ENCODE measurements around the gene ZYX. TPM values are rescaled to one million over a fixed set of nuclear protein-coding genes. Genes with fewer than 3 reads are reported as not detected.

ZYX gene
- polyA plus RNA-seq, 1 donor (not counting 4 experiments of a cell fraction or from before 2014, with no cell fraction given): 17.6 TPM

GRCh38 chr7:143346018-143346417 is 35.1 kb upstream of the ZYX start:
- FAIRE-seq: no peak
- H3K79me2 ChIP-seq (ENCODE audit: control insufficient read depth, insufficient read depth, low read length): no peaks in the 10 kb centered on the region
- H3K36me3 ChIP-seq (ENCODE audit: control insufficient read depth in 2 of 2, extremely low read depth in 1 of 2, insufficient read depth in 2 of 2, low read length in 2 of 2): no peaks in the 10 kb centered on the region
- TF ChIP-seq EZH2 (IDR thresholded peaks at IDR 0.05; ENCODE audit: low read length) (no peak), CTCF (optimal IDR thresholded peaks at IDR 0.05 in 1 of 3, IDR thresholded peaks at IDR 0.05 in 1 of 3, conservative IDR thresholded peaks at IDR 0.05 in 1 of 3; ENCODE audit: extremely low read depth in 1 of 3, insufficient read depth in 2 of 3, low read length in 3 of 3) (no peak)
- H3K9me1 ChIP-seq (ENCODE audit: control insufficient read depth, extremely low read depth, insufficient read depth, low read length): no peaks in the 10 kb centered on the region
- H3K4me1 ChIP-seq (ENCODE audit: control insufficient read depth, extremely low read depth, insufficient read depth, low read length): no peaks in the 10 kb centered on the region
- peaks cover 16% of the 10 kb centered on the region for H3K27me3 ChIP-seq (ENCODE audit: control insufficient read depth, extremely low read depth, insufficient read depth, low read length)
- dilution Hi-C loops (cut with MboI; ENCODE audit: extremely low pct_ligation_motif_present, low sequenced_read_pairs): no loop called here
- H3K27ac ChIP-seq (ENCODE audit: control insufficient read depth, insufficient read depth, low read length): no peak overlapping the region
- H3K9me3 ChIP-seq (ENCODE audit: control insufficient read depth, low read depth, low read length): no peaks in the 10 kb centered on the region
- no peak overlapping the region for H3K4me2 ChIP-seq (ENCODE audit: control insufficient read depth, extremely low read depth, insufficient read depth, low read depth, low read length)
- no peak overlapping the region for H3K9ac ChIP-seq (ENCODE audit: control insufficient read depth, extremely low read depth, insufficient read depth, low read length)
- no peak overlapping the region for H3K4me3 ChIP-seq (ENCODE audit: control insufficient read depth in 2 of 3, extremely low read depth in 1 of 3, insufficient read depth in 2 of 3, low read depth in 1 of 3, low read length in 3 of 3)
- H2AFZ ChIP-seq (ENCODE audit: control insufficient read depth, low read length): no peak overlapping the region
- DNase-seq (ENCODE audit: low read depth, low spot score): no peak
- H4K20me1 ChIP-seq (ENCODE audit: control insufficient read depth, extremely low read depth, insufficient read depth, low read length): no peaks in the 10 kb centered on the region

GRCh38 chr7:143347950-143348349 is 33.2 kb upstream of the ZYX start:
- H3K4me1 ChIP-seq (ENCODE audit: control insufficient read depth, extremely low read depth, insufficient read depth, low read length): no peaks in the 10 kb centered on the region
- H3K4me2 ChIP-seq (ENCODE audit: control insufficient read depth, extremely low read depth, insufficient read depth, low read depth, low read length): no peak overlapping the region
- H3K9me3 ChIP-seq (ENCODE audit: control insufficient read depth, low read depth, low read length): no peaks in the 10 kb centered on the region
- no peaks in the 10 kb centered on the region for H4K20me1 ChIP-seq (ENCODE audit: control insufficient read depth, extremely low read depth, insufficient read depth, low read length)
- H3K36me3 ChIP-seq (ENCODE audit: control insufficient read depth in 2 of 2, extremely low read depth in 1 of 2, insufficient read depth in 2 of 2, low read length in 2 of 2): no peaks in the 10 kb centered on the region
- no peak overlapping the region for H3K27ac ChIP-seq (ENCODE audit: control insufficient read depth, insufficient read depth, low read length)
- TF ChIP-seq CTCF (optimal IDR thresholded peaks at IDR 0.05 in 1 of 3, IDR thresholded peaks at IDR 0.05 in 1 of 3, conservative IDR thresholded peaks at IDR 0.05 in 1 of 3; ENCODE audit: extremely low read depth in 1 of 3, insufficient read depth in 2 of 3, low read length in 3 of 3) (no peak), EZH2 (IDR thresholded peaks at IDR 0.05; ENCODE audit: low read length) (no peak)
- H3K79me2 ChIP-seq (ENCODE audit: control insufficient read depth, insufficient read depth, low read length): no peaks in the 10 kb centered on the region
- no peak overlapping the region for H3K4me3 ChIP-seq (ENCODE audit: control insufficient read depth in 2 of 3, extremely low read depth in 1 of 3, insufficient read depth in 2 of 3, low read depth in 1 of 3, low read length in 3 of 3)
- no peak overlapping the region for H3K9ac ChIP-seq (ENCODE audit: control insufficient read depth, extremely low read depth, insufficient read depth, low read length)
- FAIRE-seq: no peak
- no peak for DNase-seq (ENCODE audit: low read depth, low spot score)
- no peaks in the 10 kb centered on the region for H3K9me1 ChIP-seq (ENCODE audit: control insufficient read depth, extremely low read depth, insufficient read depth, low read length)
- H3K27me3 ChIP-seq (ENCODE audit: control insufficient read depth, extremely low read depth, insufficient read depth, low read length): peaks cover 16% of the 10 kb centered on the region
- dilution Hi-C loops (cut with MboI; ENCODE audit: extremely low pct_ligation_motif_present, low sequenced_read_pairs): no loop called here
- H2AFZ ChIP-seq (ENCODE audit: control insufficient read depth, low read length): no peak overlapping the region
